ENCODE data around the gene SSC4D.

DNA sequence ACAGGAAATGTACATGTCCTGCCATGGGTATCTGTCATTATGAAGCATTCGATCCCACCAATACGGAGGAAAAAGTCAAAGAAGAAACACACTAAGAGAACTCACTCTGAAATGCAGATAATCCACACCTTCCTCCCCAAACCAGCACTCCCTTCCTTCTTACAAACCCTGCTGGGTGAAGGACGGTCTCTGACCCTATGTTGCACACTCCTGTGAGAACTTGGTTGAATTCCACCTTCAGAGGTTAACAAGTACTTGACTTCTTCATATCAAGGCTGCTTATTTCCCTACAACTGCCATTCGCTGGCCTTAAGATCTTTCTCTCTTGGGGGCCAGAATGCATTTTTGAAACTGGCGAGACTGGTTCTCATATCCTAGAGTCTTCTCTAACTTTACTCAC lies 67.3 kb downstream of the SSC4D start:
- TF ChIP-seq CTCF (IDR thresholded peaks at IDR 0.05) = no peak
- no peak for TF ChIP-seq POLR2AphosphoS5 (IDR thresholded peaks at IDR 0.05; ENCODE audit: insufficient read depth in 1 of 2, low read depth in 1 of 2)

Data from vagina (tissue), 2 donors.